Hepatic stellate cell (primary cell): ENCODE results near the gene TBC1D12.
"Not testable (repeated sequence)": the region's sequence is repeated elsewhere in the genome, so short reads cannot be mapped to it uniquely, and the experiment has no call there.

ENCODE experiments used
- DNase-seq: peaks from one replicate; pipeline ENCODE4 v3.0.0; 2011; ENCODE audit warnings: low spot score

The TBC1D12 gene

DNA sequence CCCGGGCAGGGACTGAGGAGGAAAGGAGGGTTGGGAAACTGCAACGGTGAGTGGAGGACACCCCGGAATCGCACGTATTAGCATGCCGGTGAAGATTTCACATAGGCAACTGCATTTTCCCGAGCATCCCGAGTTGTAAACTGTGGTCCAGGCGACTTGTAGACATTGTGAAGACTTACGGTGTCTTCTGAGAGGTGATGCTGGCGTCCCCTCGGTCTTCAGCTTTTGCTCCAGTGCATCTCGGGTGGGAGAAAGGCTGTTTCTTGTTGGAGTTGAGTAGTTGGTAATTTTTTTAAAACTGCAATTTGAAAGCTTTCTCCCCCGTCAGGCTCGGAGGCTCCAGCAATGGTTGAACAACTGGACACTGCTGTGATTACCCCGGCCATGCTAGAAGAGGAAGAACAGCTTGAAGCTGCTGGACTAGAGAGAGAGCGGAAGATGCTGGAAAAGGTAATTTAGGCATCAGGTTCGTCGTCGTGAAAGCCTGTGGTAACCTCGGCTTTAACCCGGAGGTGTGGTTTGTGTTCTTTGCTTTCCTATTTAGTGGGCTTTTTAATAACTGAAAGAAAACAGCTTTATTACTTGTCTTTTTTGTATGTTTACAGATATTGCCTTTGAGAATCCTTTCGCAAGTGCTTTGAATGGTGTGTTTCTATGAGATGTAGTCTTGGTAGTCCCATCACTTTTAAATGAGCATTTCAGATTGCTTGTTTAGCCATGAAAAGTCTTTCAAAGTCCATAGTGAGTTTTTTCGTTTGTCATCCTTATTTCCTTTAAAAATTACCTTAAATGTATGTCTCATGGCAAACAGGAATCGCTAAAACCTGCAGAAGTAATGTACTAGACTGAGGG, 143.9 kb downstream of the TBC1D12 start:
- DNase-seq, result peak; percentile 24

DNA sequence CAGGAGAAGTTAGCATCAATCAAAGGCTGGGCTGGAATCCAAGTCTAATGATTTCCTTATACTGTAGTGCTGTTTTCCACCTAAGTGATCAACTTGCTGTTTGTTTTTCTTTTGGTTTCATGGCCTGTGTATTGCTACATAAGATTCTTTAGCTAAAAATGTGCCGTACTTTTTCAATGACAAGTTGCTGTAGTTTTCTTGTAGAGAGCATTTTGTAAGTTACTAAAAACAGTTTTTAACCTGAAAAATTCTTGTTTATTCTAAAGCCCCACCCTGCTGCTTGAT, 144.5 kb downstream of the TBC1D12 start:
- peak; percentile 7 for DNase-seq

DNA sequence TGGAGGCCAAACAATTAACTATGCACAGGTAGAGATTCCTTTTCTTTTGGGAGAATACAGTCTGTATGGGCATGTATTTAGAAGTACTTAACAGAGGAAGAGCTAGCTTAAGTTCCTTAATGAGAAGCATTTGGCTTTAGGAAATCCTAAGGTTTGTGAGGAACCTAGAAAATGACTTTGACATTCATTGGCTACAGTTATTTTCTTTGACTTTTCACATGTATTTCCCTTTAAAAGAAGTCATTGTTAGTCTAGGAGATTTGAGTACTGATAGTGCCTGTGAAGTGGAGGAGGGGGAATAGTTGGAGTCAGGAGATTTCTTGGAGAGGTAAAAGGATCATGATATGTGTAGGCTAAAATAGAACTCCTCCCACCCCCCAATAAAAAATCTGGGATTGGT, 146.9 kb downstream of the TBC1D12 start:
- DNase-seq, result no peak

DNA sequence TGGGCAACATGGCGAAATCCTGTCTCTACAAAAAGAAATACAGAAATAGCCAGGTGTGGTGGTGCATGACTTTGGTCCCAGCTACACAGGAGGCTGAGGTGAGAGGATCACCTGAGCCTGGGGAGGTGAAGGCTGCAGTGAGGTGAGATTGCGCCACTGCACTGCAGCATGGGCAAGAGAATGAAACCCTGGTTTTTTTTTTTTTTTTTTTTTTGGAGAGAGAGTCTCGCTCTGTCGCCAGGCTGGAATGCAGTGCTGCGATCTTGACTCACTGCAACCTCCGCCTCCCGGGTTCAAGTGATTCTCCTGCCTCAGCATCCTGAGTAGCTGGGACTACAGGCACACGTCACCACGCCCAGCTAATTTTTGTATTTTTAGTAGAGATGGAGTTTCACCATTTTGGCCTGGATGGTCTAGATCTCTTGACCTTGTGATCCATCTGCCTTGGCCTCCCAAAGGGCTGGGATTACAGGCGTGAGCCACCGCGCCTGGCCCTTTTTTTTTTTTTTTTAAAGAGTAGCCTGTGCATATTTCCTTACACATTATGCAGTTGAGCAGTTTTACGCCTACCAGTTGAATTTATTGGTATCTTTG, 165.5 kb downstream of the TBC1D12 start:
- not testable (repeated sequence) for DNase-seq

DNA sequence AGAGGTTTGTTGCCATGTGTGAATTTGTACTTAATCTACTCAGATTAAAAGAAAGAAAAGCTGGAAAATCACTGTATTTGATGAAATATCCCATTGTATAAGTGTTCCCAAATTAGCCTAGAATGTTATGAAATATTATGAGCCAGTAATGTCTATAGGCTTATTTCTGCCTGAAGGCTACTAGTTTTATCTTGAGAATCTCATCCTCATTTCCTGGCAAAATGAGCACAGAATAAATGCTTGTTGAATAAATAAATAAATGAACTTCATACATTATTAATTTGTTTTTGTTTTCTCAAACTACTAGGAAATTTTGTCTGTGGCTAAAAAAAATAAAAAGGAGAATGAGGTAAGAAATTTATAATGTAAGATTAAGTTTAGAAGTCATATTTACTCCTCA, 168.7 kb downstream of the TBC1D12 start:
- no peak for DNase-seq

DNA sequence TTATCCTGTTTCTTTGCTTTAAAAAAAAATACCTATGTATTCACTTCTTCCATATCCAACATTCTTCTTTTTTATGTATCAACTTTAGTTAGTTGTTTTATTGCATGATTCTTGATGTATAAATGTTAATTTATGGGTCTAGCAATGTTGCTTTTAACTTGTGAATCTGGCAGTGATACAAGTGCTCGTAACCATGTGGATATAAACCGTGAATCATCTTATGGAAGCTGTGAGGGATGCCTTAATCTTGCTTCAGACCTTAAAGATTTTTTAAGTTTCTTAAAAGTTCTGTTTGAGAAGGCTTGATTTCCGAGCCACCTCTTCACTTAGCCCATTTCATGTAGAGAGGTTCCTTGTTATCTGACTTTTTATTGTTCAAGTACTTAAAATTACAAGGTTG, 169.2 kb downstream of the TBC1D12 start:
- DNase-seq, result peak; percentile 9

DNA sequence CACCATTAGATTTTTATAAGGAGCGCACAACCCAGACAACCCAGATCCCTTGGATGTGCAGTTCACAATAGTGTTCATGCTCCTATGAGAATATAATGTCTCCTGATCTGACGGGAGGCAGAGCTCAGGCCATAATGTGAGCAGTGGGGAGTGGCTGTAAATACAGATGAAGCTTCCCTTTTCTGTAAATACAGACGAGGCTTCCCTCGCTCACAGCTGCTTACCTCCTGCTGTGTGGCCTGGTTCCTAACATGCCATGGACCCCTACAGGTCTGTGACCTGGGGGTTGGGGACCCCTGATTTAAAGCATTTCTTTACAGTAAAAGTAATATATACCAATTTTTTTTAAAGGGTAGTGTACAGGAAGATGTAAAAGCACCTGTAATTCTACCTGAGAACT, 176.4 kb downstream of the TBC1D12 start:
- no peak for DNase-seq

DNA sequence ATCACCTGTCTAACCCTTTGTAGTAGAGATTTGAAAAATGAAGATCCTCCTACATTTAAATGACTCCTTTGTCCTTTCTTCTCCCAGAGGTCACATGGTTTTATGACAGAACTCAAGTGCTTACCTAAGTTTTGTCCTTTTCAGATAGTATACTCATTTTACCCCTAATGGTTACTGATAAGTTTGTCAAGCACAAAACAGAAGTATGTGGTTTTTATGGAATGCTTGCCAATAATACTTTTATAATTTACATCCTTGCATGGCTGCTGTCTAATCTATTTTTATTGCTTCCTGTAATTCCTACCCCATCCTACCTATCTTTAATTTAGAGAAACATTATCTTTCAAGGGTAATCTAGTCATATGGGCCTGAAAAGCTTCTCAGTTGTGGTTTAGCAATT, 180.8 kb downstream of the TBC1D12 start:
- DNase-seq, result no peak
